SK-N-MC (cell line): ENCODE data around the gene REXO5.

Experiments used
- EZH2 ChIP-seq: fragments of 200-600 bp; sonication (generic); IDR thresholded peaks from one replicate; pipeline ENCODE4 v1.6.1; 2017; ENCODE audit warnings: antibody characterized with exemption
- FOXP2 ChIP-seq: optimal IDR thresholded peaks from 2 replicates; pipeline ENCODE3; 2011; ENCODE audit warnings: mild to moderate bottlenecking, moderate library complexity; ENCODE audit not compliant: insufficient read depth; ENCODE audit errors: extremely low read length, control extremely low read depth
- POLR2AphosphoS5 ChIP-seq: IDR thresholded peaks from 2 replicates; pipeline ENCODE4 v1.6.1; 2012; ENCODE audit warnings: mild to moderate bottlenecking, low read depth, low read length, borderline replicate concordance

DNA sequence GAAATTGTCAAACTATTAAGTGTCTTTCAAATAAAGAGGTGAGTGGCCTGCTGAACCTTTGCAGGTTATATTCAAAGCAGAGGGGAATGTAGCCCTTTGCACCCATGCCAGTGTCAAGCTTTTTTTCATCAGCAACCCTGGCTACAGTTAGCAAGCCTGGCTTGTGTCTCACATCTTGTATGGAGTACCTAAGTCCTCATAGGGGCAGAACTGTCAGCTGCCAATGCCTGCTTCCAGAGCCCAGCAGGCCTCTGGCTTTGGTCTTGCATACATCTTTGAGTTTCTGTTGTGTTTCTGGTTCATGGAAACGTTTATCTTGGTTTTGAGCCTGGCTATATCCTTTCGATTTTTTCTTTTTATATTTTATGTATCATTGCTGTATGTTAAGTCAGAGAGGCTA, 26.8 kb downstream of the REXO5 start:
- TF ChIP-seq EZH2 = no peak
- no peak for TF ChIP-seq POLR2AphosphoS5
- TF ChIP-seq FOXP2 = no peak
